Lower leg skin (tissue), 4 donors: ENCODE data around the gene CD81. TPM values are rescaled to one million over a fixed set of nuclear protein-coding genes. Genes with fewer than 3 reads are reported as not detected.

Source experiments
- DNase-seq, 2 donors: peaks; one replicate each; pipeline ENCODE4 v3.0.0-alpha.2; 2019; ENCODE audit warnings: low spot score in 2 of 2
- H3K4me3 ChIP-seq: fragments of 200-600 bp; sonication (generic); 2 replicates; pipeline ENCODE4 v1.5.1; 2017; ENCODE audit warnings: mild to moderate bottlenecking, low read depth; ENCODE audit not compliant: poor library complexity, severe bottlenecking
- CTCF ChIP-seq, 3 donors: fragments of 450-650 bp; IDR thresholded peaks; one replicate each; pipeline ENCODE4 v1.5.1; 2016; ENCODE audit warnings: antibody characterized with exemption in 3 of 3, mild to moderate bottlenecking in 3 of 3, moderate library complexity in 2 of 3
- POLR2A ChIP-seq, 2 donors: fragments of 450-650 bp; IDR thresholded peaks; one replicate each; pipeline ENCODE4 v1.6.1; 2016 to 2017; ENCODE audit warnings: antibody characterized with exemption in 2 of 2, mild to moderate bottlenecking in 1 of 2, moderate library complexity in 1 of 2
- WGBS, 2 donors: methylation state at CpG; one replicate each; pipeline ENCODE4 v1.1.5; 2018; 5-methylcytosine and 5-hydroxymethylcytosine counted together
- intact Hi-C: fragments of 100-400 bp; cut with DNase I; formaldehyde crosslinking; loops from one replicate; pipeline ENCODE4 v1.15.0; 2023; ENCODE audit warnings: low total_unique reads
- total RNA-seq, 4 donors: library from RNA; depleted of rRNA; stranded (reverse); fragments of >200 nt; gene quantifications; one replicate each; pipeline ENCODE4 v1.1.0, GENCODE V29; 2016

CD81 gene
- total RNA-seq, 4 donors from 2014 or later: 189 to 337 (median 250) TPM

- H3K4me3 ChIP-seq: no peak overlapping the region
- intact Hi-C loops: no loop called here
- TF ChIP-seq POLR2A (IDR thresholded peaks at IDR 0.05): no peak
- DNase-seq: no peak
- 86 to 90% methylated on average over 11 to 14 of the region's 14 CpGs for WGBS, 2 donors
Measured at GRCh38 chr11:2406451-2406850, 29.3 kb downstream of the CD81 start.

- 49 to 57% methylated on average over 24 of the region's 24 CpGs for WGBS, 2 donors
- intact Hi-C loops: no loop called here
- no peak for DNase-seq
- no peak for TF ChIP-seq CTCF (IDR thresholded peaks at IDR 0.05)
- TF ChIP-seq POLR2A (IDR thresholded peaks at IDR 0.05): no peak
- H3K4me3 ChIP-seq: no peak overlapping the region
Measured at GRCh38 chr11:2406878-2407410, 29.8 kb downstream of the CD81 start.

GRCh38 chr11:2408671-2409070 lies 31.6 kb downstream of the CD81 start:
- TF ChIP-seq POLR2A (IDR thresholded peaks at IDR 0.05) (no peak), CTCF (IDR thresholded peaks at IDR 0.05) (no peak)
- no peak overlapping the region for H3K4me3 ChIP-seq
- intact Hi-C loops: no loop called here
- 73 to 83% methylated on average over 7 to 10 of the region's 11 CpGs for WGBS, 2 donors
- no peak for DNase-seq

GRCh38 chr11:2409126-2409525 lies 32.0 kb downstream of the CD81 start:
- WGBS, 2 donors: 74 to 78% methylated on average over 15 to 16 of the region's 16 CpGs
- no peak for DNase-seq
- intact Hi-C loops: no loop called here
- H3K4me3 ChIP-seq: no peak overlapping the region
- TF ChIP-seq POLR2A (IDR thresholded peaks at IDR 0.05) (no peak), CTCF (IDR thresholded peaks at IDR 0.05) (no peak)

- 41 to 56% methylated on average over 33 to 42 of the region's 42 CpGs for WGBS, 2 donors
- DNase-seq: no peak
- intact Hi-C loops: no loop called here
- no peak overlapping the region for H3K4me3 ChIP-seq
- no peak for TF ChIP-seq CTCF (IDR thresholded peaks at IDR 0.05)
- no peak for TF ChIP-seq POLR2A (IDR thresholded peaks at IDR 0.05)
Measured at GRCh38 chr11:2409611-2410468, 32.7 kb downstream of the CD81 start.

GRCh38 chr11:2410616-2411015 lies 33.5 kb downstream of the CD81 start:
- 78 to 83% methylated on average over 5 to 7 of the region's 9 CpGs for WGBS, 2 donors
- intact Hi-C loops: no loop called here
- DNase-seq: no peak
- H3K4me3 ChIP-seq: no peak overlapping the region
- TF ChIP-seq CTCF (IDR thresholded peaks at IDR 0.05) (no peak), POLR2A (IDR thresholded peaks at IDR 0.05) (no peak)
